ENCODE data around the gene LIPC. TPM values are rescaled to one million over a fixed set of nuclear protein-coding genes. Genes with fewer than 3 reads are reported as not detected.

LIPC gene
- polyA plus RNA-seq, 3 donors = 0.37 TPM; not detected in 2

DNA sequence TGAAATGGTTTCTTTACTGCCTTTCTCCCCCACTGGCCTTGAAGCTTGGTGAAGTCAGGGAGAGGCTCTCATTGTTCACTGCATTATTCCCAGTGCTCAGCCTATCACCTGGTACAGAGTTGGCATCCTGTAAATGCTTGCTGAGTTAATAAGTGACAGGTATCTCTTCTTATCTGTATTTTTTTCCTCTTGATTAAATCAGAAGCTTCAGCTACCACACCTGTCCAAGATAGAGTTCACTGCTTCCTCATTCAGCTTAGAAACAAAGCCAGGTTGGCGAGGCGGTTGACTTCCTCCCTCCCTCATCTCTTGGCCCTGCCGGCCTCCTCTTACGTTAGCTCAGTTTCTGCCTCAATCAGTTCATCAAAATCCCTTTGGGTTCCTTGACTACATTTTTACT lies 142.8 kb downstream of the LIPC start:
- Mint-ChIP-seq H3K27ac (no peak overlapping the region), H3K27me3 (ENCODE audit: low read depth in 3 of 3) (peaks cover 1 to 3% (median 2%) of the 10 kb centered on the region in 3 donors), H3K36me3 (no peaks in the 10 kb centered on the region), H3K4me3 (no peak overlapping the region), H3K4me1 (peaks cover 6% of the 10 kb centered on the region), H3K9me3 (peaks cover 0 to 2% (median 0%) of the 10 kb centered on the region in 7 donors)
- H3K9ac ChIP-seq (ENCODE audit: insufficient read depth, low read length, poor library complexity, severe bottlenecking) = no peak overlapping the region
- H3K27ac ChIP-seq (ENCODE audit: low read depth in 1 of 2, low read length in 2 of 2) = no peak overlapping the region
- H3K4me3 ChIP-seq (replicated peaks in 1 of 3; ENCODE audit: low read depth in 2 of 3, low read length in 3 of 3) = no peak overlapping the region
- no peak overlapping the region for H3K4me2 ChIP-seq (replicated peaks; ENCODE audit: extremely low read depth, low read length, poor library complexity, severe bottlenecking)
- H3K79me2 ChIP-seq (ENCODE audit: insufficient read depth, low read length) = no peaks in the 10 kb centered on the region
- no peak for DNase-seq
- no peaks in the 10 kb centered on the region for H4K20me1 ChIP-seq (ENCODE audit: insufficient read depth, low read length)
- H3K9me3 ChIP-seq (replicated peaks in 1 of 2; ENCODE audit: control insufficient read depth in 1 of 2, insufficient read depth in 1 of 2, low read length in 2 of 2) = no peaks in the 10 kb centered on the region
- TF ChIP-seq, protein P1, sequence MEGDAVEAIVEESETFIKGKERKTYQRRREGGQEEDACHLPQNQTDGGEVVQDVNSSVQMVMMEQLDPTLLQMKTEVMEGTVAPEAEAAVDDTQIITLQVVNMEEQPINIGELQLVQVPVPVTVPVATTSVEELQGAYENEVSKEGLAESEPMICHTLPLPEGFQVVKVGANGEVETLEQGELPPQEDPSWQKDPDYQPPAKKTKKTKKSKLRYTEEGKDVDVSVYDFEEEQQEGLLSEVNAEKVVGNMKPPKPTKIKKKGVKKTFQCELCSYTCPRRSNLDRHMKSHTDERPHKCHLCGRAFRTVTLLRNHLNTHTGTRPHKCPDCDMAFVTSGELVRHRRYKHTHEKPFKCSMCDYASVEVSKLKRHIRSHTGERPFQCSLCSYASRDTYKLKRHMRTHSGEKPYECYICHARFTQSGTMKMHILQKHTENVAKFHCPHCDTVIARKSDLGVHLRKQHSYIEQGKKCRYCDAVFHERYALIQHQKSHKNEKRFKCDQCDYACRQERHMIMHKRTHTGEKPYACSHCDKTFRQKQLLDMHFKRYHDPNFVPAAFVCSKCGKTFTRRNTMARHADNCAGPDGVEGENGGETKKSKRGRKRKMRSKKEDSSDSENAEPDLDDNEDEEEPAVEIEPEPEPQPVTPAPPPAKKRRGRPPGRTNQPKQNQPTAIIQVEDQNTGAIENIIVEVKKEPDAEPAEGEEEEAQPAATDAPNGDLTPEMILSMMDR (IDR thresholded peaks at IDR 0.05) = no peak
- WGBS (ENCODE audit: insufficient coverage) = 58% methylated on average over 3 of the region's 4 CpGs
- no peaks in the 10 kb centered on the region for H3K27me3 ChIP-seq (ENCODE audit: control insufficient read depth in 2 of 2, insufficient read depth in 2 of 2, low read length in 2 of 2)
- intact Hi-C loops (cut with micrococcal nuclease) = no loop called here
- peaks cover 3 to 4% of the 10 kb centered on the region in 2 donors for H3K4me1 ChIP-seq (ENCODE audit: control insufficient read depth in 1 of 2, insufficient read depth in 2 of 2, low read length in 2 of 2)
- H2AFZ ChIP-seq (ENCODE audit: insufficient read depth, low read depth, low read length, poor library complexity, severe bottlenecking) = no peak overlapping the region
- H3K36me3 ChIP-seq (replicated peaks in 1 of 2; ENCODE audit: control insufficient read depth in 1 of 2, insufficient read depth in 2 of 2, low read length in 2 of 2) = no peaks in the 10 kb centered on the region

DNA sequence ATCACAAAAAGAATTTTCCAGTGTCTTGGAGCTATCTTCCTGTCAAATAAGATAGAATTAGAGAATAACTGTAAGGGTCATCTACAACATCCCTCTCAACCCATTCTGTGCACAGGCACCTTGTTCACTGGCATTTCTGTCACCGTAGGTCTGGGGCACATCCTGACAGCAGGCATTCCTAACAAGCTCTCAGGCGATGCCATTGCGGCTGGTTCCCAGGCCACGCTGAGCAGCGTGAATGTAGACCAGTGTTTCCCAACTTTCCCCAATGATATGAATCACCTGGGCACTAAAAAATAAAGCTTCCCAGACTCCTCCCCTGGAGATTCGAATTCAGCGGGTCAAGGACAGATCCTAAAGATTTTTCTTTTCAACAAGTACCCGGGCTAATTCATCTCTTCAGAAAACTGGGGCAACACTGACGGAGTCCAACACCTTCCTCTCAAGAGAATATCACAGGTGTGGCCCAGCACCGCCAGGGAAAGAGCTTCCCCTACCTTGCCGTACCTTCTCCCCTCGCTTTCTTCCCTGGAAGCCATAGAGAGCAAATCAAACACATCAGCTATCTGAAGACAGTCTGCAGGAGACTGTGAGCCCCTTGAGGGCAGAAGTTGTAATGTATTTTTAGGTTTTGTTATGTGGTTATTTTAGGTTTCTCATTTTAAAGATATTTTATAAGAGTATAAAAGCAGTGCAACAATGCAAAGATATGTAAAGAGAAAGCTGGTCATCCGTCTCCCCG lies 143.4 kb downstream of the LIPC start:
- H3K4me1 Mint-ChIP-seq = peaks cover 7% of the 10 kb centered on the region
- DNase-seq = no peak
- H2AFZ ChIP-seq (ENCODE audit: insufficient read depth, low read depth, low read length, poor library complexity, severe bottlenecking) = no peak overlapping the region
- peaks cover 5 to 6% of the 10 kb centered on the region in 2 donors for H3K4me1 ChIP-seq (ENCODE audit: control insufficient read depth in 1 of 2, insufficient read depth in 2 of 2, low read length in 2 of 2)
- 100% methylated on average over 7 of the region's 14 CpGs for WGBS (ENCODE audit: insufficient coverage)
- H3K27me3 ChIP-seq (ENCODE audit: control insufficient read depth in 2 of 2, insufficient read depth in 2 of 2, low read length in 2 of 2) = no peaks in the 10 kb centered on the region
- H3K9me3 Mint-ChIP-seq = peaks cover 0 to 2% (median 0%) of the 10 kb centered on the region in 7 donors
- H3K27me3 Mint-ChIP-seq (ENCODE audit: low read depth in 3 of 3) = peaks cover 2 to 5% (median 3%) of the 10 kb centered on the region in 3 donors
- H4K20me1 ChIP-seq (ENCODE audit: insufficient read depth, low read length) = no peaks in the 10 kb centered on the region
- no peak overlapping the region for H3K4me3 Mint-ChIP-seq
- no peaks in the 10 kb centered on the region for H3K36me3 ChIP-seq (replicated peaks in 1 of 2; ENCODE audit: control insufficient read depth in 1 of 2, insufficient read depth in 2 of 2, low read length in 2 of 2)
- no peaks in the 10 kb centered on the region for H3K79me2 ChIP-seq (ENCODE audit: insufficient read depth, low read length)
- H3K27ac Mint-ChIP-seq = no peak overlapping the region
- intact Hi-C loops (cut with micrococcal nuclease) = no loop called here
- no peak overlapping the region for H3K4me2 ChIP-seq (replicated peaks; ENCODE audit: extremely low read depth, low read length, poor library complexity, severe bottlenecking)
- no peaks in the 10 kb centered on the region for H3K9me3 ChIP-seq (replicated peaks in 1 of 2; ENCODE audit: control insufficient read depth in 1 of 2, insufficient read depth in 1 of 2, low read length in 2 of 2)
- TF ChIP-seq, protein P1 (IDR thresholded peaks at IDR 0.05) = no peak
- H3K27ac ChIP-seq (ENCODE audit: low read depth in 1 of 2, low read length in 2 of 2) = no peak overlapping the region
- H3K9ac ChIP-seq (ENCODE audit: insufficient read depth, low read length, poor library complexity, severe bottlenecking) = no peak overlapping the region
- no peak overlapping the region for H3K4me3 ChIP-seq (replicated peaks in 1 of 3; ENCODE audit: low read depth in 2 of 3, low read length in 3 of 3)
- no peaks in the 10 kb centered on the region for H3K36me3 Mint-ChIP-seq

Data from CD14-positive monocyte (primary cell).